OCI-LY3 (cell line): ENCODE measurements around the gene MPC2.

Experiments
- H2AFZ ChIP-seq: fragments of 200-600, 300-600 bp; shearing (Covaris generic); 2 replicates; pipeline ENCODE4 v1.6.0; 2014; ENCODE audit warnings: antibody characterized with exemption, low read depth, low read length
- H3K27ac ChIP-seq: fragments of 200-600, 300-600 bp; sonication (generic); 2 replicates; pipeline ENCODE4 v1.5.1; 2014; ENCODE audit warnings: mild to moderate bottlenecking, low read length, moderate library complexity, mixed read lengths
- H3K27me3 ChIP-seq: fragments of 200-600, 300-600 bp; sonication (generic); 2 replicates; pipeline ENCODE4 v1.6.1; 2014; ENCODE audit warnings: low read depth, low read length, mixed read lengths
- H3K36me3 ChIP-seq: fragments of 200-600, 300-600 bp; sonication (generic); replicated peaks from 2 replicates; pipeline ENCODE3; 2014; ENCODE audit warnings: low read depth, low read length, mixed read lengths
- H3K4me1 ChIP-seq: fragments of 300-600, 200-600 bp; sonication (generic); 2 replicates; pipeline ENCODE4 v1.6.1; 2014; ENCODE audit warnings: low read length, mixed read lengths
- H3K4me2 ChIP-seq: fragments of 200-600, 300-600 bp; sonication (generic); 2 replicates; pipeline ENCODE4 v1.6.1; 2014; ENCODE audit warnings: low read length, mixed read lengths
- H3K4me3 ChIP-seq: fragments of 300-600, 200-600 bp; sonication (generic); 2 replicates; pipeline ENCODE4 v1.5.1; 2014; ENCODE audit warnings: antibody characterized with exemption, mild to moderate bottlenecking, low read length, moderate library complexity
- H3K79me2 ChIP-seq: fragments of 300-600, 200-600 bp; shearing (Covaris generic); 2 replicates; pipeline ENCODE4 v1.6.1; 2014; ENCODE audit warnings: mild to moderate bottlenecking, low read length, mixed read lengths
- H3K9ac ChIP-seq: fragments of 300-600, 200-600 bp; shearing (Covaris generic); 2 replicates; pipeline ENCODE4 v1.6.0; 2014; ENCODE audit warnings: mild to moderate bottlenecking, low read length, moderate library complexity
- H3K9me3 ChIP-seq: fragments of 200-600, 300-600 bp; shearing (Covaris generic); 2 replicates; pipeline ENCODE4 v1.6.1; 2014; ENCODE audit warnings: low read length, mixed read lengths; ENCODE audit not compliant: insufficient read depth
- H4K20me1 ChIP-seq: fragments of 200-600, 300-600 bp; sonication (generic); 2 replicates; pipeline ENCODE4 v1.6.1; 2016; ENCODE audit warnings: low read length, mixed read lengths; ENCODE audit not compliant: insufficient read depth
- CTCF ChIP-seq: fragments of 200-600, 300-600 bp; sonication (generic); IDR thresholded peaks from 2 replicates; pipeline ENCODE4 v1.5.1; 2014; ENCODE audit warnings: antibody characterized with exemption, low read length, low read depth
- EZH2phosphoT487 ChIP-seq: fragments of 200-600 bp; shearing (Covaris generic); IDR thresholded peaks from 2 replicates; pipeline ENCODE4 v1.6.1; 2018; ENCODE audit warnings: antibody characterized with exemption, mixed run types, low read depth

The MPC2 gene

GRCh38 chr1:167977245-167977644 is 40.4 kb upstream of the MPC2 start:
- H3K27me3 ChIP-seq, result no peaks in the 10 kb centered on the region
- H2AFZ ChIP-seq, result no peak overlapping the region
- no peaks in the 10 kb centered on the region for H3K9me3 ChIP-seq
- no peak overlapping the region for H3K9ac ChIP-seq
- H3K4me1 ChIP-seq, result no peaks in the 10 kb centered on the region
- H4K20me1 ChIP-seq, result no peaks in the 10 kb centered on the region
- TF ChIP-seq CTCF (no peak), EZH2phosphoT487 (no peak)
- no peak overlapping the region for H3K27ac ChIP-seq
- no peak overlapping the region for H3K4me3 ChIP-seq
- peaks cover 27% of the 10 kb centered on the region for H3K36me3 ChIP-seq
- no peaks in the 10 kb centered on the region for H3K79me2 ChIP-seq
- no peak overlapping the region for H3K4me2 ChIP-seq

GRCh38 chr1:167974698-167975097 is 37.8 kb upstream of the MPC2 start:
- no peaks in the 10 kb centered on the region for H3K27me3 ChIP-seq
- no peaks in the 10 kb centered on the region for H4K20me1 ChIP-seq
- H3K36me3 ChIP-seq, result peaks cover 27% of the 10 kb centered on the region
- H3K9me3 ChIP-seq, result no peaks in the 10 kb centered on the region
- TF ChIP-seq CTCF (no peak), EZH2phosphoT487 (no peak)
- no peaks in the 10 kb centered on the region for H3K4me1 ChIP-seq
- H3K4me2 ChIP-seq, result no peak overlapping the region
- no peak overlapping the region for H3K27ac ChIP-seq
- no peak overlapping the region for H3K9ac ChIP-seq
- H3K4me3 ChIP-seq, result no peak overlapping the region
- H2AFZ ChIP-seq, result no peak overlapping the region
- H3K79me2 ChIP-seq, result no peaks in the 10 kb centered on the region

GRCh38 chr1:167973832-167974231 is 37.0 kb upstream of the MPC2 start:
- H3K4me1 ChIP-seq, result no peaks in the 10 kb centered on the region
- TF ChIP-seq EZH2phosphoT487 (no peak), CTCF (no peak)
- no peak overlapping the region for H3K9ac ChIP-seq
- H3K27ac ChIP-seq, result no peak overlapping the region
- no peak overlapping the region for H3K4me2 ChIP-seq
- H4K20me1 ChIP-seq, result no peaks in the 10 kb centered on the region
- H3K9me3 ChIP-seq, result no peaks in the 10 kb centered on the region
- no peaks in the 10 kb centered on the region for H3K27me3 ChIP-seq
- H3K36me3 ChIP-seq, result peaks cover 27% of the 10 kb centered on the region
- no peak overlapping the region for H2AFZ ChIP-seq
- no peaks in the 10 kb centered on the region for H3K79me2 ChIP-seq
- H3K4me3 ChIP-seq, result no peak overlapping the region

- Histone ChIP-seq H3K4me1 (no peaks in the 10 kb centered on the region), H3K9me3 (no peaks in the 10 kb centered on the region), H3K4me2 (no peak overlapping the region), H3K9ac (no peak overlapping the region), H3K4me3 (no peak overlapping the region), H4K20me1 (0 out of 2 replicates have a peak, but pooled peaks cover 2% of the 10 kb centered on the region), H3K79me2 (peaks cover 12% of the 10 kb centered on the region; the same call in 1 of the 2 replicates), H2AFZ (no peak overlapping the region), H3K27ac (no peak overlapping the region), H3K36me3 (peaks cover 10% of the 10 kb centered on the region), H3K27me3 (no peaks in the 10 kb centered on the region)
- no peak for TF ChIP-seq CTCF
- TF ChIP-seq EZH2phosphoT487, result no peak
These were observed 31.7 kb upstream of the MPC2 start for GRCh38 chr1:167968569-167968968.
